Neural cell (in vitro differentiated cells): Measurements from ENCODE around the gene PUM2. TPM values are rescaled to one million over a fixed set of nuclear protein-coding genes. Genes with fewer than 3 reads are reported as not detected.

Experiments used
- H2AFZ ChIP-seq: fragments of 200-600, 300-800 bp; sonication (generic), shearing (Covaris generic); 2 replicates; pipeline ENCODE4 v1.6.0; 2014; ENCODE audit warnings: low read depth, mild to moderate bottlenecking, antibody characterized with exemption, low read length, moderate library complexity
- H3F3A ChIP-seq: fragments of 200-600 bp; shearing (Covaris generic); 2 replicates; pipeline ENCODE4 v1.6.1; 2016; ENCODE audit warnings: mild to moderate bottlenecking, moderate library complexity, mixed read lengths, antibody characterized with exemption, low read length; ENCODE audit not compliant: insufficient read depth, poor library complexity, severe bottlenecking
- H3K27ac ChIP-seq: fragments of 200-600, 300-800 bp; sonication (generic), shearing (Covaris generic); 2 replicates; pipeline ENCODE4 v1.5.1; 2014; ENCODE audit warnings: mild to moderate bottlenecking, low read length, moderate library complexity
- H3K27me3 ChIP-seq: fragments of 300-800, 200-600 bp; sonication (generic), shearing (Covaris generic); 2 replicates; pipeline ENCODE4 v1.6.0; 2014; ENCODE audit warnings: mild to moderate bottlenecking, low read depth, low read length, moderate library complexity; ENCODE audit not compliant: insufficient read depth
- H3K36me3 ChIP-seq: fragments of 300-800, 200-600 bp; sonication (generic), shearing (Covaris generic); 2 replicates; pipeline ENCODE4 v1.5.1; 2014; ENCODE audit warnings: mild to moderate bottlenecking, antibody characterized with exemption, low read length, moderate library complexity; ENCODE audit not compliant: insufficient read depth
- H3K4me2 ChIP-seq: fragments of 300-800, 200-600 bp; sonication (generic), shearing (Covaris generic); 2 replicates; pipeline ENCODE4 v1.6.0; 2014; ENCODE audit warnings: mild to moderate bottlenecking, low read length
- H3K4me3 ChIP-seq: fragments of 300-800, 200-600 bp; sonication (generic), shearing (Covaris generic); 2 replicates; pipeline ENCODE4 v1.5.1; 2014; ENCODE audit warnings: mild to moderate bottlenecking, low read length, moderate library complexity
- H3K79me2 ChIP-seq: fragments of 200-600 bp; shearing (Covaris generic); replicated peaks from 2 replicates; pipeline ENCODE4 v1.6.0; 2014; ENCODE audit warnings: mild to moderate bottlenecking, low read length, moderate library complexity; ENCODE audit not compliant: insufficient read depth
- H3K9ac ChIP-seq: fragments of 300-800, 200-600 bp; sonication (generic), shearing (Covaris generic); 2 replicates; pipeline ENCODE4 v1.6.1; 2016; ENCODE audit warnings: mild to moderate bottlenecking, low read length, mixed read lengths
- H3K9me2 ChIP-seq: fragments of 200-600 bp; shearing (Covaris generic); 2 replicates; pipeline ENCODE4 v1.6.1; 2016; ENCODE audit warnings: mild to moderate bottlenecking, low read length, mixed read lengths; ENCODE audit not compliant: insufficient read depth
- H3K9me3 ChIP-seq: fragments of 200-600, 300-800 bp; sonication (generic), shearing (Covaris generic); 2 replicates; pipeline ENCODE4 v1.6.1; 2016; ENCODE audit warnings: mild to moderate bottlenecking, mixed run types, low read length, moderate library complexity, mixed read lengths
- H4K20me1 ChIP-seq: fragments of 200-600 bp; shearing (Covaris generic); 2 replicates; pipeline ENCODE4 v1.6.1; 2016; ENCODE audit warnings: mild to moderate bottlenecking, mixed run types; ENCODE audit not compliant: insufficient read depth
- EP300 ChIP-seq: fragments of 450-650 bp; conservative IDR thresholded peaks from 2 replicates; pipeline ENCODE4 v1.6.1; 2014; ENCODE audit warnings: antibody characterized with exemption, mild to moderate bottlenecking, moderate library complexity; ENCODE audit not compliant: poor library complexity, severe bottlenecking
- EZH2 ChIP-seq: fragments of 200-600, 300-800 bp; shearing (Covaris generic), sonication (generic); IDR thresholded peaks from 2 replicates; pipeline ENCODE4 v1.6.1; 2014; ENCODE audit warnings: antibody characterized with exemption, low read length, borderline replicate concordance, mild to moderate bottlenecking; ENCODE audit not compliant: insufficient read depth, poor library complexity, severe bottlenecking
- MXI1 ChIP-seq: fragments of 450-650 bp; conservative IDR thresholded peaks from 2 replicates; pipeline ENCODE4 v1.6.1; 2014; ENCODE audit warnings: antibody characterized with exemption, mild to moderate bottlenecking; ENCODE audit not compliant: poor library complexity, severe bottlenecking
- POLR2AphosphoS5 ChIP-seq: IDR thresholded peaks from 2 replicates; pipeline ENCODE4 v1.6.1; 2012
- RAD21 ChIP-seq: fragments of 450-650 bp; conservative IDR thresholded peaks from 2 replicates; pipeline ENCODE4 v1.6.1; 2014; ENCODE audit warnings: antibody characterized with exemption, mild to moderate bottlenecking, moderate library complexity
- SMC3 ChIP-seq: fragments of 450-650 bp; conservative IDR thresholded peaks from 2 replicates; pipeline ENCODE4 v1.6.1; 2014; ENCODE audit warnings: antibody characterized with exemption, mild to moderate bottlenecking, moderate library complexity; ENCODE audit not compliant: poor library complexity
- TAF1 ChIP-seq: IDR thresholded peaks from 2 replicates; pipeline ENCODE4 v1.6.1; 2012; ENCODE audit warnings: low read depth
- polyA plus RNA-seq: library from polyadenylated mRNA; depleted of rRNA; stranded (reverse); fragments of >200 nt; gene quantifications from 2 replicates; pipeline ENCODE4 v1.2.3, GENCODE V29; 2014
- TF ChIP-seq, protein P1 (sequence below): fragments of 450-650 bp; IDR thresholded peaks from 2 replicates; pipeline ENCODE4 v1.5.1; 2014; ENCODE audit warnings: antibody characterized with exemption, mild to moderate bottlenecking, moderate library complexity; ENCODE audit not compliant: poor library complexity, severe bottlenecking
- TF ChIP-seq, protein P2 (sequence below): IDR thresholded peaks from 2 replicates; pipeline ENCODE4 v1.6.1; 2012; ENCODE audit warnings: borderline replicate concordance

The PUM2 gene
- polyA plus RNA-seq, 1 donor from 2014 or later, result 37.0 TPM

GRCh38 chr2:20372896-20373640 is 22.4 kb upstream of the PUM2 start:
- TF ChIP-seq, protein P1, sequence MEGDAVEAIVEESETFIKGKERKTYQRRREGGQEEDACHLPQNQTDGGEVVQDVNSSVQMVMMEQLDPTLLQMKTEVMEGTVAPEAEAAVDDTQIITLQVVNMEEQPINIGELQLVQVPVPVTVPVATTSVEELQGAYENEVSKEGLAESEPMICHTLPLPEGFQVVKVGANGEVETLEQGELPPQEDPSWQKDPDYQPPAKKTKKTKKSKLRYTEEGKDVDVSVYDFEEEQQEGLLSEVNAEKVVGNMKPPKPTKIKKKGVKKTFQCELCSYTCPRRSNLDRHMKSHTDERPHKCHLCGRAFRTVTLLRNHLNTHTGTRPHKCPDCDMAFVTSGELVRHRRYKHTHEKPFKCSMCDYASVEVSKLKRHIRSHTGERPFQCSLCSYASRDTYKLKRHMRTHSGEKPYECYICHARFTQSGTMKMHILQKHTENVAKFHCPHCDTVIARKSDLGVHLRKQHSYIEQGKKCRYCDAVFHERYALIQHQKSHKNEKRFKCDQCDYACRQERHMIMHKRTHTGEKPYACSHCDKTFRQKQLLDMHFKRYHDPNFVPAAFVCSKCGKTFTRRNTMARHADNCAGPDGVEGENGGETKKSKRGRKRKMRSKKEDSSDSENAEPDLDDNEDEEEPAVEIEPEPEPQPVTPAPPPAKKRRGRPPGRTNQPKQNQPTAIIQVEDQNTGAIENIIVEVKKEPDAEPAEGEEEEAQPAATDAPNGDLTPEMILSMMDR, result no peak
- TF ChIP-seq TAF1, result no peak
- no peak for TF ChIP-seq EZH2
- TF ChIP-seq POLR2AphosphoS5, result no peak
- TF ChIP-seq SMC3, result no peak
- TF ChIP-seq RAD21, result no peak
- TF ChIP-seq, protein P2, sequence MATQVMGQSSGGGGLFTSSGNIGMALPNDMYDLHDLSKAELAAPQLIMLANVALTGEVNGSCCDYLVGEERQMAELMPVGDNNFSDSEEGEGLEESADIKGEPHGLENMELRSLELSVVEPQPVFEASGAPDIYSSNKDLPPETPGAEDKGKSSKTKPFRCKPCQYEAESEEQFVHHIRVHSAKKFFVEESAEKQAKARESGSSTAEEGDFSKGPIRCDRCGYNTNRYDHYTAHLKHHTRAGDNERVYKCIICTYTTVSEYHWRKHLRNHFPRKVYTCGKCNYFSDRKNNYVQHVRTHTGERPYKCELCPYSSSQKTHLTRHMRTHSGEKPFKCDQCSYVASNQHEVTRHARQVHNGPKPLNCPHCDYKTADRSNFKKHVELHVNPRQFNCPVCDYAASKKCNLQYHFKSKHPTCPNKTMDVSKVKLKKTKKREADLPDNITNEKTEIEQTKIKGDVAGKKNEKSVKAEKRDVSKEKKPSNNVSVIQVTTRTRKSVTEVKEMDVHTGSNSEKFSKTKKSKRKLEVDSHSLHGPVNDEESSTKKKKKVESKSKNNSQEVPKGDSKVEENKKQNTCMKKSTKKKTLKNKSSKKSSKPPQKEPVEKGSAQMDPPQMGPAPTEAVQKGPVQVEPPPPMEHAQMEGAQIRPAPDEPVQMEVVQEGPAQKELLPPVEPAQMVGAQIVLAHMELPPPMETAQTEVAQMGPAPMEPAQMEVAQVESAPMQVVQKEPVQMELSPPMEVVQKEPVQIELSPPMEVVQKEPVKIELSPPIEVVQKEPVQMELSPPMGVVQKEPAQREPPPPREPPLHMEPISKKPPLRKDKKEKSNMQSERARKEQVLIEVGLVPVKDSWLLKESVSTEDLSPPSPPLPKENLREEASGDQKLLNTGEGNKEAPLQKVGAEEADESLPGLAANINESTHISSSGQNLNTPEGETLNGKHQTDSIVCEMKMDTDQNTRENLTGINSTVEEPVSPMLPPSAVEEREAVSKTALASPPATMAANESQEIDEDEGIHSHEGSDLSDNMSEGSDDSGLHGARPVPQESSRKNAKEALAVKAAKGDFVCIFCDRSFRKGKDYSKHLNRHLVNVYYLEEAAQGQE, result no peak
- no peak for TF ChIP-seq EP300
- TF ChIP-seq MXI1, result no peak
- no peaks in the 10 kb centered on the region for H3K9me2 ChIP-seq

DNA sequence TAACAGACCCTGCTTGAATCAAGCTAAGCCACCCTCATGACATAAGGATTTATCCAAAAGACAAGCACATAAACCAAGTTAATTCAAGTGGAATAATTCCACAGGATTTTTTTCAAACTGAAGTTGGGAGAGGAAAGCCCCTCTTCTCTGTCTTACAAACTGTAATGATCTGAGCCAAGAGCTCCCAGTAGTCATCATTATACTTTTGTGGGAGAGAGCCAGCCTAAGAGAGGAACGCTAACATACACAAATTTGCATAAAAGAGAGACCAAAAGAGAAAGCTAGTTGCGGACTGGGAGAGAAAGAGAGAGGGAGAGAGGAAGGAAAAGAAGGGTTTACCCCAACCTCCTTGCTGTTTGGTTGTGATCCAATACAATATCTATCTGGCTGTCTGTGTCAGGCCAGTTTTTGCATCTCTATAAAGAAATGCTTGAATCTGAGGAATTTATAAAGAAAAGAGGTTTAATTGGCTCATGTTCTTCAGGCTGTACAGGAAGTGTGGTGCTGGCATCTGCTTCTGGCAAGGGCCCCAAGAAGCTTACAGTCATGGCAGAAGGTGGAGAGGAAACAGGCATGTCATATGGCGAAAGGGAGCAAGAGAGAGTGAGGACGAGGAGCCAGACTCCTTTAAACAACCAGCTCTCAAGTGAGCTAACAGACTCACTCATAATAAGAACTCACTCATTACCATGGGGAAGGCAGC is 20.8 kb upstream of the PUM2 start:
- Histone ChIP-seq H3K27ac (no peak overlapping the region), H3K9me2 (no peaks in the 10 kb centered on the region), H3K4me3 (no peak overlapping the region), H3K9me3 (no peaks in the 10 kb centered on the region), H3K79me2 (no peaks in the 10 kb centered on the region), H3F3A (no peaks in the 10 kb centered on the region), H3K27me3 (no peaks in the 10 kb centered on the region), H3K36me3 (no peaks in the 10 kb centered on the region), H4K20me1 (no peaks in the 10 kb centered on the region), H2AFZ (no peak overlapping the region), H3K4me2 (no peak overlapping the region), H3K9ac (no peak overlapping the region)
- TF ChIP-seq EP300 (no peak), SMC3 (no peak), EZH2 (no peak), MXI1 (no peak), RAD21 (no peak), POLR2AphosphoS5 (no peak), TAF1 (no peak)
- TF ChIP-seq, protein P2, result no peak
- TF ChIP-seq, protein P1, result no peak

More at GRCh38 chr2:20372896-20373640, 22.4 kb upstream of the PUM2 start:
- Histone ChIP-seq H3K27ac (no peak overlapping the region), H2AFZ (no peak overlapping the region), H3K27me3 (no peaks in the 10 kb centered on the region), H3K4me2 (no peak overlapping the region), H3K9me3 (no peaks in the 10 kb centered on the region), H3F3A (no peaks in the 10 kb centered on the region), H4K20me1 (no peaks in the 10 kb centered on the region), H3K36me3 (no peaks in the 10 kb centered on the region), H3K79me2 (no peaks in the 10 kb centered on the region), H3K9ac (no peak overlapping the region), H3K4me3 (no peak overlapping the region)
